CD4-positive, alpha-beta T cell treated with Interleukin-6 at 100 ng/mL for 8 hours (primary cell): Measurements from ENCODE around the gene RPL37A.

Experiments used
- DNase-seq: peaks from one replicate; pipeline ENCODE4 v3.0.0-alpha.2; 2020; ENCODE audit warnings: mixed read lengths, low spot score

The RPL37A gene

DNA sequence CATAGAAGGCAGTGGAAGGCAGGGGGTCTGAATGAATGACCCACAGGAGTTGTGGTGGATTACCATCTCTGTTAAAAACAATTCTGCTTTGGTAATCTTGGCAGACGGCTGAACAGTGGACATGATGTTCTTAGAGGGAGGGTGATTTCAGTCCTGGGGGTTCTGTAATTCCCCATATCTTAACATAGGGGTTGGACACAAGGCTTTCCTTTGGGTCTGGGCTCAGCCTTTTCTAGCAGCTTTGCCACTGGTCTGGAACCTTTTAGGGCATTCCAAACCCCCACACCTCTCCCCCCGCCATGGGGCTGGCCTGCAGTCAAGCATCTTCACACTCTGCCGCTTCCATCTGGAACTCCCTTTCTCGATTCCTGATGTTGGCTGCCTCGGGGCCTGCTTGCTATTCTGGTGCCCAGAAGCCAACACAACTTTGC lies 50.3 kb downstream of the RPL37A start:
- DNase-seq = no peak

DNA sequence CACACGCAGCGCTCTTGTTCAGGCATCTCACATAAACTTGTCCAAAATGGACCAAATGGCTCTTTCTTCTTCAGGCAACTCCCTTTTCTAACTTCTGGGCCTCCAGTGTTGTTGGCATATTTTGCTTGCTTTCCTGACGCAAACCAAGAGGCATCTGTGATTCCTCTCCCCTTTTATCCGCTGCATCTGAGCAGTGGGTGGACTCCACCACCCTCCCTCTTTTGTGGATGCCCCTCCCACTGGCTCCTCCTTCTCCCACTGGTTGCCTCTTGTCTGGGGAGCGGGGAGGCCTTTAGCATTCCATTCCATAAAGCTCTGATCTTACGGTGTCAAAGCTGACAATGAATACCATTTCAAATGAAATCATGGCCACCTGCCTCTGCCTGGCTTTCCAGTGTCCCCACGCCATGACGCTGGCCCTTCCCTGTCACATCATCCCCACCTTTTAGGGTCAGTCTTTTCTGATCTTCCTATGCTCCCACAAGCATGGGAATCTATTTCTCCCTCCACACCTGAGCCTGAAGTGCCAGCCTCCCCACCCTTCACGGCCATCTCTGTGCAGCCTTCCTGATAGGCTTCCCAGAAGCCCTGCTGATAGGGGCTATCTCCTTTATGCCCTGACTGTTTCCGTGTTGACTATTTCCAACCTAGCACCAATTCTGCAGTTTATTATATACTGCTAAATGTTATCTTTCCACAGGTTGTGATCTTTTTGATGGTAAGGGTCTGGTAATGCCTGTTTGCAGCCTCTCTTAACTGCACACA lies 51.5 kb downstream of the RPL37A start:
- DNase-seq = no peak

DNA sequence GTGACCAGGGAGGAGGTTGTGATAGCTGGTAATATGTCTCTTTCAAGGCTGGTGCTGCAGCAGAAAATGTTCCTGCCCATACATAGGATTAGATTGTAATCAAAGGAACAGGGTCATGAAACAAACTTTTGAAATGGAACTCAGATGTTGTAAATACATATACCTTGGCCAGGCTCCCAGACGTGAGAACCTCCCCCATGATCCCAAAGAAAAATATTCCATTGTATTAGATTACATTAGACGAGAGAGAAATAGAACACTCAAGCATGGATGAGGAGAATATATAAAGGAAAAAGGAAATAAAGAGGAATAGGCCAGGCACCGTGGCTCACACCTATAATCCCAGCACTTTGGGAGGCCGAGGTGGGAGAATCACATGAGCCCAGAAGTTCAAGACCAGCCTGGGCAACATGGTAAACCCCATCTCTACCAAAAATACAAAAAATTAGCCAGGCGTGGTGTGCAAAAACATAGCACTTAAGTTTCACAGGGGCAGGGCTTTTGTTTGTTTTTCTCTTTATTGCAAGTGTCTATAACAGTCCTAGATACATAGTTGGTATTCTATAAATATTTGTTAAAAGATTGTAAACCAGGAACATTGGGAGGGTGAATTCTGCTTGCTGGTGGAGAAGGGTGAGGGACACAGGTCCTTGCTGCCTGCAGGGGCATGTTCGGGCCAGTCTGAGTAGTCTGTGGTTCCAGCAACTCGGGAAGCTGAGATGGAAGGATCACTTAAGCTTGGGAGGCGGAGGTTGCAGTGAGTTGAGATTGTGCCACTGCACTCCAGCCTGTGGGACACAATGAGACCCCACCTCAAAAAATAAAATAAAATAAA lies 52.8 kb downstream of the RPL37A start:
- DNase-seq = no peak

DNA sequence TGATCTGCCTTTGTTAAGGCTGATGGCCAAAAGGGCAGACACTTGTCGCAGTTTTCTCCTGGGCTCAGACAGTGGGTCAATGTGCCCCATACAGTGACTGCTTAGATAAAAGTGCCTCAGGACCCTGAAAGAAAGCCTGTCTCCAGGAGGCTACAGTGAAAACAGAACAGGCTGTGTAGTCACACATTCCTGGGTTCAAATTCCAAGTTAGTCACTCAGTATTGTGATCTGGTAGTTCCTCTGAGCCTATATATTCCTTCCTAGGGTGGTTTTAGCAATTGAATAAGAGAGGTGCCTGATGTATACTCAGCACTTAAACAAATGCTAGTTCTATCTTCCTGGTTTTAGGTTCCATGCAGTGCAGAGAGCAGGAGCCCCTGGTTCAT lies 54.4 kb downstream of the RPL37A start:
- DNase-seq = no peak
